HFF-Myc (cell line): ENCODE measurements around the gene MAP4K3.

ENCODE experiments used
- DNase-seq: peaks from one replicate; pipeline ENCODE4 v3.0.0-alpha.2; 2011; ENCODE audit warnings: low read depth; ENCODE audit errors: extremely low read depth
- H3K4me3 ChIP-seq: replicated peaks from 2 replicates; pipeline ENCODE4 v1.5.1; 2011; ENCODE audit warnings: low read depth, mild to moderate bottlenecking, control low read depth, low read length
- CTCF ChIP-seq: IDR thresholded peaks from 2 replicates; pipeline ENCODE4 v1.5.1; 2012; ENCODE audit warnings: mild to moderate bottlenecking, low read depth, low read length, control low read depth; ENCODE audit errors: missing control alignments

MAP4K3 gene

GRCh38 chr2:39403311-39403710, 33.8 kb downstream of the MAP4K3 start:
- no peak for TF ChIP-seq CTCF
- no peak overlapping the region for H3K4me3 ChIP-seq
- DNase-seq: no peak

- no peak for DNase-seq
- H3K4me3 ChIP-seq: no peak overlapping the region
- no peak for TF ChIP-seq CTCF
Measured at GRCh38 chr2:39401319-39401718, 35.8 kb downstream of the MAP4K3 start.

- no peak for DNase-seq
- no peak overlapping the region for H3K4me3 ChIP-seq
Measured at GRCh38 chr2:39399570-39399969, 37.5 kb downstream of the MAP4K3 start.

GRCh38 chr2:39395313-39395712, 41.8 kb downstream of the MAP4K3 start:
- TF ChIP-seq CTCF: no peak
- no peak overlapping the region for H3K4me3 ChIP-seq
- DNase-seq: no peak

More at GRCh38 chr2:39399570-39399969, 37.5 kb downstream of the MAP4K3 start:
- TF ChIP-seq CTCF: no peak

GRCh38 chr2:39394516-39394961, 42.5 kb downstream of the MAP4K3 start:
- H3K4me3 ChIP-seq: no peak overlapping the region
- DNase-seq: no peak
- no peak for TF ChIP-seq CTCF

GRCh38 chr2:39392672-39393071, 44.4 kb downstream of the MAP4K3 start:
- DNase-seq: no peak
- no peak for TF ChIP-seq CTCF

GRCh38 chr2:39390216-39390615, 46.9 kb downstream of the MAP4K3 start:
- DNase-seq: no peak
- no peak for TF ChIP-seq CTCF

More at GRCh38 chr2:39392672-39393071, 44.4 kb downstream of the MAP4K3 start:
- H3K4me3 ChIP-seq: no peak overlapping the region

More at GRCh38 chr2:39390216-39390615, 46.9 kb downstream of the MAP4K3 start:
- H3K4me3 ChIP-seq: no peak overlapping the region
